H1 (cell line): ENCODE data around the gene HSD17B3. TPM values are rescaled to one million over a fixed set of nuclear protein-coding genes. Genes with fewer than 3 reads are reported as not detected.

ENCODE experiments used
- CTCF ChIA-PET: fragments of 300-600 bp; sonication (Branson Sonifier 250); formaldehyde crosslinking; loops from one replicate; lab custom pipeline; 2021; ENCODE audit not compliant: partially characterized antibody; lab: Charles Lee
- POLR2A ChIA-PET: fragments of 300-600 bp; sonication (Branson Sonifier 250); formaldehyde crosslinking; loops from one replicate; lab custom pipeline; 2021; ENCODE audit warnings: inconsistent platforms; ENCODE audit not compliant: partially characterized antibody; lab: Charles Lee
- DNase-seq, 2 experiments: peaks; one replicate each; pipeline versions ENCODE4 v3.0.0 to v3.0.0-alpha.2; 2010 to 2022; ENCODE audit warnings: low spot score in 2 of 2, low read depth in 1 of 2, mixed read lengths in 1 of 2
- FAIRE-seq: peaks from 2 replicates; lab custom pipeline; 2011; peaks lifted over from hg19 to GRCh38; lab: Jason Lieb, UNC
- H2AFZ ChIP-seq: 2 replicates; pipeline ENCODE4 v1.8.1; 2012; ENCODE audit warnings: low read length, inconsistent platforms
- H2AK5ac ChIP-seq: 2 replicates; pipeline ENCODE4 v1.6.1; 2013; ENCODE audit warnings: low read depth, low read length
- H2BK120ac ChIP-seq: replicated peaks from 2 replicates; pipeline ENCODE3; 2013; ENCODE audit warnings: low read depth, low read length, inconsistent platforms
- H2BK12ac ChIP-seq: 2 replicates; pipeline ENCODE4 v1.6.1; 2013; ENCODE audit warnings: low read depth, low read length
- H2BK15ac ChIP-seq: 2 replicates; pipeline ENCODE4 v1.6.1; 2013; ENCODE audit warnings: low read length
- H2BK20ac ChIP-seq: 2 replicates; pipeline ENCODE4 v1.6.1; 2013; ENCODE audit warnings: low read length
- H2BK5ac ChIP-seq: 2 replicates; pipeline ENCODE4 v1.6.1; 2013; ENCODE audit warnings: low read depth, low read length
- H3K14ac ChIP-seq: 2 replicates; pipeline ENCODE4 v1.6.1; 2013; ENCODE audit warnings: inconsistent platforms; ENCODE audit not compliant: insufficient read length
- H3K18ac ChIP-seq: 2 replicates; pipeline ENCODE4 v1.6.1; 2013; ENCODE audit warnings: low read length; ENCODE audit errors: extremely low read depth
- H3K23ac ChIP-seq: 2 replicates; pipeline ENCODE4 v1.6.1; 2013; ENCODE audit warnings: inconsistent platforms; ENCODE audit not compliant: insufficient read length
- H3K23me2 ChIP-seq: 2 replicates; pipeline ENCODE4 v1.6.1; 2013; ENCODE audit warnings: low read depth, low read length
- H3K27ac ChIP-seq: 2 replicates; pipeline ENCODE4 v1.6.1; 2011; ENCODE audit warnings: low read depth, low read length, inconsistent platforms
- H3K27me3 ChIP-seq, 4 experiments: replicated peaks in 1 of 4; 1 replicate in 1 of 4; 2 replicates in 3 of 4; pipeline versions ENCODE4 v1.6.1 to v1.8.1; 2011 to 2013; ENCODE audit warnings: low read length in 3 of 4, mild to moderate bottlenecking in 3 of 4, inconsistent platforms in 2 of 4, mixed read lengths in 2 of 4, moderate library complexity in 1 of 4; ENCODE audit not compliant: control insufficient read depth in 3 of 4, insufficient read depth in 3 of 4; ENCODE audit errors: extremely low read depth in 1 of 4
- H3K36me3 ChIP-seq, 4 experiments: 2 replicates each; pipeline versions ENCODE4 v1.6.1 to v1.8.1; 2011 to 2013; ENCODE audit warnings: mild to moderate bottlenecking in 4 of 4, low read length in 3 of 4, moderate library complexity in 2 of 4, control low read depth in 1 of 4, inconsistent platforms in 1 of 4; ENCODE audit not compliant: insufficient read depth in 4 of 4, control insufficient read depth in 2 of 4
- H3K4ac ChIP-seq: replicated peaks from 2 replicates; pipeline ENCODE3; 2013; ENCODE audit warnings: low read length, low read depth, mixed read lengths, inconsistent platforms; ENCODE audit not compliant: insufficient read length
- H3K4me1 ChIP-seq, 4 experiments: replicated peaks in 1 of 4; 1 replicate in 1 of 4; 2 replicates in 3 of 4; pipeline versions ENCODE4 v1.6.1 to v1.8.1; 2011 to 2013; ENCODE audit warnings: low read length in 3 of 4, inconsistent platforms in 2 of 4, mixed read lengths in 1 of 4; ENCODE audit not compliant: insufficient read depth in 4 of 4, control insufficient read depth in 3 of 4
- H3K4me2 ChIP-seq, 2 experiments: 2 replicates each; pipeline versions ENCODE4 v1.6.1 to v1.8.1; 2011 to 2013; ENCODE audit warnings: low read depth in 2 of 2, low read length in 2 of 2, control low read depth in 1 of 2, inconsistent platforms in 1 of 2, mild to moderate bottlenecking in 1 of 2; ENCODE audit not compliant: insufficient read depth in 1 of 2
- H3K4me3 ChIP-seq, 4 experiments: fragments of 200-600, 300-600 bp in 1 of 4; sonication (generic), shearing (Covaris generic), sonication (Bioruptor Twin) in 1 of 4; 2 replicates each; pipeline versions ENCODE4 v1.5.1 to v1.8.1; 2011 to 2016; ENCODE audit warnings: low read length in 4 of 4, low read depth in 3 of 4, control low read depth in 2 of 4, inconsistent platforms in 2 of 4, mild to moderate bottlenecking in 2 of 4, mixed read lengths in 1 of 4, moderate library complexity in 1 of 4; ENCODE audit not compliant: insufficient read depth in 2 of 4; ENCODE audit errors: extremely low read depth in 1 of 4
- H3K56ac ChIP-seq: replicated peaks from 2 replicates; pipeline ENCODE3; 2013; ENCODE audit warnings: low read depth, mild to moderate bottlenecking, mixed read lengths, low read length, inconsistent platforms; ENCODE audit not compliant: insufficient read length
- H3K79me1 ChIP-seq: 2 replicates; pipeline ENCODE4 v1.6.1; 2013; ENCODE audit warnings: low read depth, low read length, control low read depth
- H3K79me2 ChIP-seq, 2 experiments: 2 replicates each; pipeline versions ENCODE4 v1.6.1 to v1.8.1; 2012 to 2013; ENCODE audit warnings: low read length in 2 of 2, mild to moderate bottlenecking in 2 of 2, inconsistent platforms in 1 of 2; ENCODE audit not compliant: insufficient read depth in 2 of 2, control insufficient read depth in 1 of 2
- H3K9ac ChIP-seq, 4 experiments: replicated peaks in 1 of 4; 1 replicate in 1 of 4; 2 replicates in 3 of 4; pipeline versions ENCODE4 v1.6.1 to v1.8.1; 2011 to 2013; ENCODE audit warnings: low read depth in 3 of 4, low read length in 3 of 4, control low read depth in 2 of 4, mild to moderate bottlenecking in 2 of 4, moderate library complexity in 2 of 4, inconsistent platforms in 1 of 4; ENCODE audit errors: extremely low read depth in 1 of 4
- H3K9me3 ChIP-seq, 2 experiments: 2 replicates each; pipeline versions ENCODE4 v1.6.1 to v1.8.1; 2012 to 2013; ENCODE audit warnings: mild to moderate bottlenecking in 2 of 2, moderate library complexity in 2 of 2, control low read depth in 1 of 2, inconsistent platforms in 1 of 2, low read depth in 1 of 2, low read length in 1 of 2, mixed read lengths in 1 of 2; ENCODE audit not compliant: insufficient read depth in 2 of 2
- H4K20me1 ChIP-seq, 2 experiments: replicated peaks in 1 of 2; 2 replicates each; pipeline versions ENCODE3 to v1.8.1; 2011 to 2013; ENCODE audit warnings: inconsistent platforms in 2 of 2, low read length in 2 of 2, mild to moderate bottlenecking in 1 of 2; ENCODE audit not compliant: insufficient read depth in 2 of 2, control insufficient read depth in 1 of 2
- H4K5ac ChIP-seq: 2 replicates; pipeline ENCODE4 v1.6.1; 2013; ENCODE audit warnings: low read length, low read depth, mixed read lengths, inconsistent platforms; ENCODE audit not compliant: insufficient read length
- H4K8ac ChIP-seq: 2 replicates; pipeline ENCODE4 v1.8.0; 2013; ENCODE audit warnings: mild to moderate bottlenecking, moderate library complexity, low read length, inconsistent platforms; ENCODE audit not compliant: insufficient read depth; ENCODE audit errors: extremely low read depth
- H4K91ac ChIP-seq: replicated peaks from 2 replicates; pipeline ENCODE3; 2013; ENCODE audit warnings: low read length, mixed read lengths, inconsistent platforms; ENCODE audit not compliant: insufficient read length
- CREB1 ChIP-seq: IDR thresholded peaks from 2 replicates; pipeline ENCODE4 v1.6.1; 2012; ENCODE audit warnings: inconsistent platforms
- WGBS, 2 experiments: shearing (Covaris generic) in 1 of 2; methylation state at CpG; one replicate each; pipeline versions ENCODE4 v1.1.6 to v1.1.7; 2013 to 2015; ENCODE audit warnings: low lambda C conversion rate in 2 of 2, mixed read lengths in 2 of 2, inconsistent platforms in 1 of 2, low coverage in 1 of 2, missing lambda C conversion rate in 1 of 2; ENCODE audit not compliant: insufficient replicate concordance in 2 of 2, insufficient coverage in 1 of 2, insufficient read length in 1 of 2; ENCODE audit errors: extremely low coverage in 1 of 2, missing lambda C conversion rate in 1 of 2; 5-methylcytosine and 5-hydroxymethylcytosine counted together
- polyA plus RNA-seq, 7 experiments: library from polyadenylated mRNA; depleted of rRNA in 3 of 7; stranded (reverse) in 5 of 7; unstranded in 2 of 7; fragments of >200 nt in 5 of 7; fragments of 200-250 nt in 2 of 7; gene quantifications; 1 replicate in 5 of 7; 2 replicates in 1 of 7; 4 replicates in 1 of 7; pipeline versions ENCODE4 v1.2.1 to v1.2.3, GENCODE V29; 2011 to 2013; ENCODE audit warnings: missing spikeins in 2 of 7, mixed read lengths in 2 of 7
- total RNA-seq: library from RNA; stranded (reverse); fragmentation: NEBNext Ultra II Directional; extraction: Animal tissue kit (Norgen Biotek cat#: 25700); gene quantifications from 2 replicates; pipeline ENCODE4 v1.2.1, GENCODE V29; 2021

HSD17B3 gene
- total and polyA plus RNA-seq, 2 of the 8 experiments (the other 6 are each of a cell fraction or from before 2014, with no cell fraction given) = not detected

- Histone ChIP-seq H3K79me1 (no peaks in the 10 kb centered on the region), H3K23ac (no peak overlapping the region), H3K4me1 (no peaks in the 10 kb centered on the region)
- no peak for TF ChIP-seq CREB1
- TF ChIP-seq, all 59 proteins: peak for 0
- Histone ChIP-seq H2AK5ac (no peak overlapping the region), H3K27me3 (no peaks in the 10 kb centered on the region), H3K36me3 (no peaks in the 10 kb centered on the region), H2AFZ (no peak overlapping the region), H3K79me2 (no peaks in the 10 kb centered on the region), H3K4me2 (no peak overlapping the region), H4K5ac (no peak overlapping the region), H4K91ac (no peak overlapping the region), H3K27ac (no peak overlapping the region), H3K9me3 (no peaks in the 10 kb centered on the region), H2BK5ac (no peak overlapping the region), H2BK20ac (no peak overlapping the region), H4K20me1 (no peaks in the 10 kb centered on the region), H3K4me3 (no peak overlapping the region), H3K56ac (no peak overlapping the region), H4K8ac (no peak overlapping the region), H3K23me2 (no peaks in the 10 kb centered on the region), H3K4ac (no peak overlapping the region), H2BK15ac (no peak overlapping the region), H2BK12ac (no peak overlapping the region), H2BK120ac (no peak overlapping the region), H3K9ac (no peak overlapping the region), H3K18ac (no peak overlapping the region), H3K14ac (no peak overlapping the region)
- FAIRE-seq (no peak), DNase-seq (no peak)
- WGBS, 2 experiments = 84% methylated on average over 5 of the region's 5 CpGs; no CpG with 5 or more reads in 1 of the 2 experiments
- ChIA-PET POLR2A (no interaction called here), CTCF (interaction anchor here (0.9 to 7.1 kb wide), 5 partner anchors 8 to 90 kb away, joined by 3 to 91 read pairs (median 4); no protein-coding TSS in a partner anchor)
These were observed 65.0 kb downstream of the HSD17B3 start for GRCh38 chr9:96236854-96237550.
